H1 (cell line): ENCODE data around the gene FBXW8. TPM values are rescaled to one million over a fixed set of nuclear protein-coding genes. Genes with fewer than 3 reads are reported as not detected.

ENCODE experiments used
- CTCF ChIA-PET: fragments of 300-600 bp; sonication (Branson Sonifier 250); formaldehyde crosslinking; loops from one replicate; lab custom pipeline; 2021; ENCODE audit not compliant: partially characterized antibody; lab: Charles Lee
- POLR2A ChIA-PET: fragments of 300-600 bp; sonication (Branson Sonifier 250); formaldehyde crosslinking; loops from one replicate; lab custom pipeline; 2021; ENCODE audit warnings: inconsistent platforms; ENCODE audit not compliant: partially characterized antibody; lab: Charles Lee
- DNase-seq, 2 experiments: peaks; one replicate each; pipeline versions ENCODE4 v3.0.0 to v3.0.0-alpha.2; 2010 to 2022; ENCODE audit warnings: low spot score in 2 of 2, low read depth in 1 of 2, mixed read lengths in 1 of 2
- FAIRE-seq: peaks from 2 replicates; lab custom pipeline; 2011; peaks lifted over from hg19 to GRCh38; lab: Jason Lieb, UNC
- H2AFZ ChIP-seq: 2 replicates; pipeline ENCODE4 v1.8.1; 2012; ENCODE audit warnings: low read length, inconsistent platforms
- H2AK5ac ChIP-seq: 2 replicates; pipeline ENCODE4 v1.6.1; 2013; ENCODE audit warnings: low read depth, low read length
- H2BK120ac ChIP-seq: replicated peaks from 2 replicates; pipeline ENCODE3; 2013; ENCODE audit warnings: low read depth, low read length, inconsistent platforms
- H2BK12ac ChIP-seq: 2 replicates; pipeline ENCODE4 v1.6.1; 2013; ENCODE audit warnings: low read depth, low read length
- H2BK15ac ChIP-seq: 2 replicates; pipeline ENCODE4 v1.6.1; 2013; ENCODE audit warnings: low read length
- H2BK20ac ChIP-seq: 2 replicates; pipeline ENCODE4 v1.6.1; 2013; ENCODE audit warnings: low read length
- H2BK5ac ChIP-seq: 2 replicates; pipeline ENCODE4 v1.6.1; 2013; ENCODE audit warnings: low read depth, low read length
- H3K14ac ChIP-seq: 2 replicates; pipeline ENCODE4 v1.6.1; 2013; ENCODE audit warnings: inconsistent platforms; ENCODE audit not compliant: insufficient read length
- H3K18ac ChIP-seq: 2 replicates; pipeline ENCODE4 v1.6.1; 2013; ENCODE audit warnings: low read length; ENCODE audit errors: extremely low read depth
- H3K23ac ChIP-seq: 2 replicates; pipeline ENCODE4 v1.6.1; 2013; ENCODE audit warnings: inconsistent platforms; ENCODE audit not compliant: insufficient read length
- H3K23me2 ChIP-seq: 2 replicates; pipeline ENCODE4 v1.6.1; 2013; ENCODE audit warnings: low read depth, low read length
- H3K27ac ChIP-seq: 2 replicates; pipeline ENCODE4 v1.6.1; 2011; ENCODE audit warnings: low read depth, low read length, inconsistent platforms
- H3K27me3 ChIP-seq, 4 experiments: replicated peaks in 1 of 4; 1 replicate in 1 of 4; 2 replicates in 3 of 4; pipeline versions ENCODE4 v1.6.1 to v1.8.1; 2011 to 2013; ENCODE audit warnings: low read length in 3 of 4, mild to moderate bottlenecking in 3 of 4, inconsistent platforms in 2 of 4, mixed read lengths in 2 of 4, moderate library complexity in 1 of 4; ENCODE audit not compliant: control insufficient read depth in 3 of 4, insufficient read depth in 3 of 4; ENCODE audit errors: extremely low read depth in 1 of 4
- H3K36me3 ChIP-seq, 4 experiments: 2 replicates each; pipeline versions ENCODE4 v1.6.1 to v1.8.1; 2011 to 2013; ENCODE audit warnings: mild to moderate bottlenecking in 4 of 4, low read length in 3 of 4, moderate library complexity in 2 of 4, control low read depth in 1 of 4, inconsistent platforms in 1 of 4; ENCODE audit not compliant: insufficient read depth in 4 of 4, control insufficient read depth in 2 of 4
- H3K4ac ChIP-seq: replicated peaks from 2 replicates; pipeline ENCODE3; 2013; ENCODE audit warnings: low read length, low read depth, mixed read lengths, inconsistent platforms; ENCODE audit not compliant: insufficient read length
- H3K4me1 ChIP-seq, 4 experiments: replicated peaks in 1 of 4; 1 replicate in 1 of 4; 2 replicates in 3 of 4; pipeline versions ENCODE4 v1.6.1 to v1.8.1; 2011 to 2013; ENCODE audit warnings: low read length in 3 of 4, inconsistent platforms in 2 of 4, mixed read lengths in 1 of 4; ENCODE audit not compliant: insufficient read depth in 4 of 4, control insufficient read depth in 3 of 4
- H3K4me2 ChIP-seq, 2 experiments: 2 replicates each; pipeline versions ENCODE4 v1.6.1 to v1.8.1; 2011 to 2013; ENCODE audit warnings: low read depth in 2 of 2, low read length in 2 of 2, control low read depth in 1 of 2, inconsistent platforms in 1 of 2, mild to moderate bottlenecking in 1 of 2; ENCODE audit not compliant: insufficient read depth in 1 of 2
- H3K4me3 ChIP-seq, 4 experiments: fragments of 200-600, 300-600 bp in 1 of 4; sonication (generic), shearing (Covaris generic), sonication (Bioruptor Twin) in 1 of 4; 2 replicates each; pipeline versions ENCODE4 v1.5.1 to v1.8.1; 2011 to 2016; ENCODE audit warnings: low read length in 4 of 4, low read depth in 3 of 4, control low read depth in 2 of 4, inconsistent platforms in 2 of 4, mild to moderate bottlenecking in 2 of 4, mixed read lengths in 1 of 4, moderate library complexity in 1 of 4; ENCODE audit not compliant: insufficient read depth in 2 of 4; ENCODE audit errors: extremely low read depth in 1 of 4
- H3K56ac ChIP-seq: replicated peaks from 2 replicates; pipeline ENCODE3; 2013; ENCODE audit warnings: low read depth, mild to moderate bottlenecking, mixed read lengths, low read length, inconsistent platforms; ENCODE audit not compliant: insufficient read length
- H3K79me1 ChIP-seq: 2 replicates; pipeline ENCODE4 v1.6.1; 2013; ENCODE audit warnings: low read depth, low read length, control low read depth
- H3K79me2 ChIP-seq, 2 experiments: 2 replicates each; pipeline versions ENCODE4 v1.6.1 to v1.8.1; 2012 to 2013; ENCODE audit warnings: low read length in 2 of 2, mild to moderate bottlenecking in 2 of 2, inconsistent platforms in 1 of 2; ENCODE audit not compliant: insufficient read depth in 2 of 2, control insufficient read depth in 1 of 2
- H3K9ac ChIP-seq, 4 experiments: replicated peaks in 1 of 4; 1 replicate in 1 of 4; 2 replicates in 3 of 4; pipeline versions ENCODE4 v1.6.1 to v1.8.1; 2011 to 2013; ENCODE audit warnings: low read depth in 3 of 4, low read length in 3 of 4, control low read depth in 2 of 4, mild to moderate bottlenecking in 2 of 4, moderate library complexity in 2 of 4, inconsistent platforms in 1 of 4; ENCODE audit errors: extremely low read depth in 1 of 4
- H3K9me3 ChIP-seq, 2 experiments: 2 replicates each; pipeline versions ENCODE4 v1.6.1 to v1.8.1; 2012 to 2013; ENCODE audit warnings: mild to moderate bottlenecking in 2 of 2, moderate library complexity in 2 of 2, control low read depth in 1 of 2, inconsistent platforms in 1 of 2, low read depth in 1 of 2, low read length in 1 of 2, mixed read lengths in 1 of 2; ENCODE audit not compliant: insufficient read depth in 2 of 2
- H4K20me1 ChIP-seq, 2 experiments: replicated peaks in 1 of 2; 2 replicates each; pipeline versions ENCODE3 to v1.8.1; 2011 to 2013; ENCODE audit warnings: inconsistent platforms in 2 of 2, low read length in 2 of 2, mild to moderate bottlenecking in 1 of 2; ENCODE audit not compliant: insufficient read depth in 2 of 2, control insufficient read depth in 1 of 2
- H4K5ac ChIP-seq: 2 replicates; pipeline ENCODE4 v1.6.1; 2013; ENCODE audit warnings: low read length, low read depth, mixed read lengths, inconsistent platforms; ENCODE audit not compliant: insufficient read length
- H4K8ac ChIP-seq: 2 replicates; pipeline ENCODE4 v1.8.0; 2013; ENCODE audit warnings: mild to moderate bottlenecking, moderate library complexity, low read length, inconsistent platforms; ENCODE audit not compliant: insufficient read depth; ENCODE audit errors: extremely low read depth
- H4K91ac ChIP-seq: replicated peaks from 2 replicates; pipeline ENCODE3; 2013; ENCODE audit warnings: low read length, mixed read lengths, inconsistent platforms; ENCODE audit not compliant: insufficient read length
- CBX8 ChIP-seq: fragments of 300-800, 300-1000 bp; sonication (generic); IDR thresholded peaks from 2 replicates; pipeline ENCODE4 v1.7.1; 2016; ENCODE audit warnings: low read depth, low read length, borderline replicate concordance
- PHF8 ChIP-seq: fragments of 200-600 bp; sonication (generic); conservative IDR thresholded peaks from 2 replicates; pipeline ENCODE4 v1.7.1; 2012; ENCODE audit warnings: low read depth, mild to moderate bottlenecking, inconsistent platforms, low read length, moderate library complexity
- POU5F1 ChIP-seq: IDR thresholded peaks from 2 replicates; pipeline ENCODE4 v1.6.1; 2011; ENCODE audit warnings: low read depth, mild to moderate bottlenecking, low read length, moderate library complexity
- RXRA ChIP-seq: IDR thresholded peaks from 2 replicates; pipeline ENCODE4 v1.6.1; 2011; ENCODE audit warnings: low read depth, mild to moderate bottlenecking, low read length, moderate library complexity; ENCODE audit not compliant: insufficient read depth
- SAP30 ChIP-seq: fragments of 300-600 bp; sonication (generic); IDR thresholded peaks from 2 replicates; pipeline ENCODE4 v1.7.1; 2012; ENCODE audit warnings: low read length, moderate library complexity, mild to moderate bottlenecking, inconsistent platforms; ENCODE audit not compliant: insufficient read depth, insufficient replicate concordance
- USF2 ChIP-seq: IDR thresholded peaks from 2 replicates; pipeline ENCODE4 v1.6.1; 2011; ENCODE audit warnings: low read length, improper control_type of control experiment
- WGBS, 2 experiments: shearing (Covaris generic) in 1 of 2; methylation state at CpG; one replicate each; pipeline versions ENCODE4 v1.1.6 to v1.1.7; 2013 to 2015; ENCODE audit warnings: low lambda C conversion rate in 2 of 2, mixed read lengths in 2 of 2, inconsistent platforms in 1 of 2, low coverage in 1 of 2, missing lambda C conversion rate in 1 of 2; ENCODE audit not compliant: insufficient replicate concordance in 2 of 2, insufficient coverage in 1 of 2, insufficient read length in 1 of 2; ENCODE audit errors: extremely low coverage in 1 of 2, missing lambda C conversion rate in 1 of 2; 5-methylcytosine and 5-hydroxymethylcytosine counted together
- polyA plus RNA-seq, 7 experiments: library from polyadenylated mRNA; depleted of rRNA in 3 of 7; stranded (reverse) in 5 of 7; unstranded in 2 of 7; fragments of >200 nt in 5 of 7; fragments of 200-250 nt in 2 of 7; gene quantifications; 1 replicate in 5 of 7; 2 replicates in 1 of 7; 4 replicates in 1 of 7; pipeline versions ENCODE4 v1.2.1 to v1.2.3, GENCODE V29; 2011 to 2013; ENCODE audit warnings: missing spikeins in 2 of 7, mixed read lengths in 2 of 7
- total RNA-seq: library from RNA; stranded (reverse); fragmentation: NEBNext Ultra II Directional; extraction: Animal tissue kit (Norgen Biotek cat#: 25700); gene quantifications from 2 replicates; pipeline ENCODE4 v1.2.1, GENCODE V29; 2021

FBXW8 gene
- total and polyA plus RNA-seq, 2 of the 8 experiments (the other 6 are each of a cell fraction or from before 2014, with no cell fraction given), result 15.8 to 16.0 TPM

GRCh38 chr12:116969615-116970585 is 59.1 kb downstream of the FBXW8 start:
- Histone ChIP-seq H2AK5ac (no peak overlapping the region), H2BK20ac (no peak overlapping the region), H3K4me3 (no peak overlapping the region), H3K4me1 (no peaks in the 10 kb centered on the region), H4K8ac (no peak overlapping the region), H3K18ac (no peak overlapping the region), H3K36me3 (peaks cover 0 to 6% (median 3%) of the 10 kb centered on the region in 4 experiments; a peak in 3 of 8 replicates), H3K9ac (no peak overlapping the region), H3K79me2 (no peaks in the 10 kb centered on the region), H2BK5ac (no peak overlapping the region; the same call in 1 of the 2 replicates), H3K27ac (no peak overlapping the region), H4K20me1 (peaks cover 0 to 1% of the 10 kb centered on the region in 2 experiments), H2BK15ac (no peak overlapping the region), H3K27me3 (no peaks in the 10 kb centered on the region), H3K9me3 (no peaks in the 10 kb centered on the region), H4K5ac (no peak overlapping the region), H2BK12ac (peak overlapping the region; percentile 30; the same call in 1 of the 2 replicates), H2BK120ac (no peak overlapping the region), H4K91ac (no peak overlapping the region), H3K23ac (no peak overlapping the region), H3K56ac (no peak overlapping the region), H3K4ac (no peak overlapping the region), H2AFZ (no peak overlapping the region), H3K79me1 (no peaks in the 10 kb centered on the region), H3K23me2 (no peaks in the 10 kb centered on the region), H3K14ac (no peak overlapping the region), H3K4me2 (no peak overlapping the region)
- DNase-seq, result no peak
- POLR2A ChIA-PET, result interaction anchor here (0.9 to 1.0 kb wide), 2 partner anchors 14 to 210 kb away, joined by 4 read pairs; no protein-coding TSS in a partner anchor
- CTCF ChIA-PET, result interaction anchor here (0.6 to 1.1 kb wide), 3 partner anchors 9 to 39 kb away, joined by 3 read pairs; no protein-coding TSS in a partner anchor
- WGBS, 2 experiments, result 86% methylated on average over 30 of the region's 30 CpGs; no CpG with 5 or more reads in 1 of the 2 experiments
- FAIRE-seq, result no peak
- TF ChIP-seq USF2 (no peak), CBX8 (no peak), POU5F1 (no peak), RXRA (no peak), SAP30 (no peak), PHF8 (no peak; the same call in 1 of the 2 replicates)
